ENCODE data around the gene FAM181A.
A peak's percentile ranks its signal among the peaks of the same experiment; 100 is the strongest.

Gene FAM181A

DNA sequence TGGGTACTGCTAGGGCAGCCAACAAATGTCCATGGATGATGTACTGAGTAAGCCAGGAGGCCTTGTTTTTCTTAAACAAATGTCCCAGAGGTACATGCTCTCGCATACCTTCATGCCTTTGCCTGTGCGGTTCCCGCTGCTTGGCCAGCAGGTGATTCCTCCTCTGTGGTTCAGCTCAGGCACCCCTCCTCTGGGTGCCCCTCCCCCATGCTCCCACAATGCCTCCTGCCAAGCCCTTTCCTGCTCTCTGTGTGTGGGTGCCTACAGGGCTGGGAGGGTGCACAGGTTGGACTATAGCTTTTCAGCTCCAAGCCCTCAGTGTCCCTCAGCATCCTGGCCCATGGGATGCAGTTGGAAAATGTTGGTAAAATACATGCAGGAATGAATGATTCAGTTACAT lies 25.7 kb downstream of the FAM181A start:
- peak in 1 of 2 experiments; percentile 49 for DNase-seq

DNA sequence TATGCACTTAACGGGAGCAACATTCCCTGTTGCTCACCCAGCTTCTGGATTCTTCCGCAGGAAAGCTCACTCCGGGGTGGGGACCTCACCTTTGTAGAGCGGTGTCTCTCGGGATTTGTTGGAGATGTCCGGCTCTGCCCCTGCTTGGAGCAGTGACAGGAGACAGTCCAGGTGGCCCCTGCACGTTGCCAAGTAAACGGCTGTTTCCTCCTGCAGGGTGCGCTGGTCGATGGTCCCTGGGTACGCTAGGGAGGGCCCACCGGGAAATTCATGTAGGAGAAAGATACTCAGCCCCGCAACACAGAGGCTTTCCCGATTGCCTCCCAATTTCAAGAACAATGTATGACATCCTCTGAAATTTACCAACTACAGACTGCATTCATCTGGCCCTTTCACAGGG lies 26.1 kb downstream of the FAM181A start:
- DNase-seq: no peak

DNA sequence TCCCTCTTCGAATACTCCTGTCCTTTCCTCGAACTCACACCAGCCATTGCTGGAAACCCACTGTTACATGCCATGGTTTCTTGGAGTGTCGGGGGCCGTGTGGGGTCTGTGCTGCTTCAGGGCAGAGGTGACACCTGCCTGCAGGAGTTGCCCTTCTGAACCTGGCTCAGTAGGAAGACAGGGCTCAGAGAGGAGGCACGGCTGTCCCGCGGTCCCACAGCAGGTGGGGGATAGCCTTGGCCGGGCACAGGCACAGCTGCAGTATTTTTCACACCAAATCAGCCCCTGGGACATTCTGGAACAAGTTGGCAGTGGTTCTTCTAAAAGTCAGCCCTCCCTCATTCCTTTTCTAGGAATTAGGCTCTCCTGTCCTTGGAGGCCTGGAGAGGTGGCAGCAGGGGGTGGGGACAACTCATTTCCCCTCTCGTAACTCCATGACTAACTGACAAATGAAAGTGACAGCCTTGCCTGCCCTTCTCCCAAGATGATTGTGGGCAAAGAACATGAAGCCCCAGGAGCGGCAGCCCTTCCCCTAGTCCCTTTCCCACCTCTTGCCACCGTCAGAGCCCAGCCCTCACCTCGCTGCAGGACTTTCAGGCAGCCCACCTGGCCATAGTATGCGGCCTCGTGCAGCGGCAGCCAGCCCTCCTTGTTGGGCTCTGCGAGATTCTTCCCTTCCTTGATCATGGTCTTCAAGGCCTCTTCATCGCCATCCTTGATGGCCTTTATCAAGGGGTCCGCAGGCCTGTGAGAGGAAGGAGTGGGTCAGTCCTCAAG lies 26.8 kb downstream of the FAM181A start:
- no peak for DNase-seq

DNA sequence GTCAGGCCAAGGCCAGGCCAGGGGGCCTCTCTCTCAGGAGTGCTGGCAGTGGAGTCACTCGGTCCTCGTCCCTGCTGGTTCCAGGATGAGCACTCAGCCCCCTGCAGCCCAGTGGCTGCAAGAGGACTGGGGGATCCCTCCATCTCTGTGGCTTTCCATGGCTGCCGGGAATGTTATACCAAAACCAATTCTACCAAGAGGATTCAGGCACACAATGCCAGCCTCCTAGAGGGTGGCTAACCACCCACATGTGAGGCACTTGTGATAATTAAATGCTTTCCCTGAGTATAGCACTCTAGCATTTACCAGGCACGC lies 27.3 kb downstream of the FAM181A start:
- no peak for DNase-seq

DNA sequence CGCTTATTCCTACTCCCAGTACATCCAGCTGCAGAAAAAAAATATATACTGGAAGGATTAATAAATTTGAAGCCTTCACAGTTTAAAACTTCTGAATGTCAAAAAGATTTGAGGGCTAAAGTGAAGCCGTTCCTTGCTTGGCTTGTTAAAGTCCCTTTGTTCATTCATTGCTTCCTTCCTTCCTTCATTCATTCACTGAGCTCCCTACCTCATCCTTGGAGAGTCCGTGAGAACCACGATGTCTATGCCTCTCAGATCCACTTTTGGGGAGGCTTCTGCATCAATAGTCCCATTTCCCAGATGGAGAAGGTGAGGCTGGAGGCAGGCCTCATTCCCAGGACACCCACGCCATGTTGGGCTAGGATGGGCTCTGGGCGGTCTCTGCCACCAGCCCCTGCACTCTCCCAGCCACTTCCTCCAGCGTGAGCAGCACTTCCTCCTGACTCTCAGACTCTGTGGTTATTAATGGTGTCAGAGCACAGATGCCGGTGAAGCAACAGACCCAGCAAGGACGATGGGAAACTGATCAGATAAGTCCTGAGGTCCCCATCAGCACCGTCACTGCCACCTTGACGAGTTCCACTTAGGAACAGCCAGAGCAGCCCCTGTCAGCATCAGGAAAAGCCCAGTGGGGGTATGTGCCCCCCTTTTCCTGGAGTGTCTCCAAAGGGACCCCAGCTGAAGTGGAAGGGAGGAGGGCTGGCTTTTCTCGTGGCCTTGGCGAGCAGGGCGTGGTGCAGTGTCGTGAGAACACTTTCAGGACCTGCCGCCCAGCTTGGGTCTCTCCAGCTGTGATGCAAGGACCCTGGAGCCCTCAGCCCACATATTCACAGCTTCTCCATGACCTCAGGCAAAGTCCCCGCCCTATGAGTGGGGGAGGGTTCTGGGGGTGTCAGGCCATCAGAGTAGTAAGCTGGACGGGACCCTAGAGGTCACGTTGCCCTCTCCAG lies 28.0 kb downstream of the FAM181A start:
- no peak for DNase-seq

DNA sequence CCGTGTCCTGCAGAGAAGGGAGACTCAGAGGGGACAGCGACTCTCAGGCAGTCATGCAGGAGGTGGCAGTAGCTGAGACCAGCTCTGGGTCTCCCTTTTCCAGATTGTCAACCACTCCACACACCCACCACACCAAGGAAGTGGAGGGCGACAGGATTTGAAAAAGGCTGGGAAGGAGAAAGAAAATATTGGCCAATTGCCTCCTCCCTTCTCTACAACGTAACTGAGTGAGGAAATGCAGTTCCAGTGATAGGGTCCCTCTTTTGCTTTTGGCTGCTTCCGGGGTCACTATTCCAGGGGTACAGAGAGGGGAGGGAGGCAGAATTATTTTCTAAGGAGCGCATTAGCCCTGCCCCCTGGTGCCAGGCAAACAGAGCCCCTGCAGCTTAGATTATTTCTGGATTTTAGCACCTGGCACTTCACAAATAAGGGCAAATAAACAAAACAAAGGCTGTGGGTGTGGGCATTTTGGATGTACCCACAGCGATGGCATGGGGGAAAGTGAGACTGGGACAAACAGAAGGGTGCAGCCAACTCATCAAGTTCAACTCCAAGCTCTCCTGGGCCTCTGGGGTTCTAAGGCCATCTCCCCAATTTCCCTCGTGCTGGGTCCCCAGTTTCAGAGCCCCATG lies 28.8 kb downstream of the FAM181A start:
- no peak for DNase-seq

- DNase-seq: no peak
Measured at GRCh38 chr14:93956514-93957332, 29.6 kb downstream of the FAM181A start.

- DNase-seq: no peak
Measured at GRCh38 chr14:93957333-93957710, 30.2 kb downstream of the FAM181A start.

- DNase-seq: no peak
Measured at GRCh38 chr14:93957751-93958566, 30.8 kb downstream of the FAM181A start.

DNA sequence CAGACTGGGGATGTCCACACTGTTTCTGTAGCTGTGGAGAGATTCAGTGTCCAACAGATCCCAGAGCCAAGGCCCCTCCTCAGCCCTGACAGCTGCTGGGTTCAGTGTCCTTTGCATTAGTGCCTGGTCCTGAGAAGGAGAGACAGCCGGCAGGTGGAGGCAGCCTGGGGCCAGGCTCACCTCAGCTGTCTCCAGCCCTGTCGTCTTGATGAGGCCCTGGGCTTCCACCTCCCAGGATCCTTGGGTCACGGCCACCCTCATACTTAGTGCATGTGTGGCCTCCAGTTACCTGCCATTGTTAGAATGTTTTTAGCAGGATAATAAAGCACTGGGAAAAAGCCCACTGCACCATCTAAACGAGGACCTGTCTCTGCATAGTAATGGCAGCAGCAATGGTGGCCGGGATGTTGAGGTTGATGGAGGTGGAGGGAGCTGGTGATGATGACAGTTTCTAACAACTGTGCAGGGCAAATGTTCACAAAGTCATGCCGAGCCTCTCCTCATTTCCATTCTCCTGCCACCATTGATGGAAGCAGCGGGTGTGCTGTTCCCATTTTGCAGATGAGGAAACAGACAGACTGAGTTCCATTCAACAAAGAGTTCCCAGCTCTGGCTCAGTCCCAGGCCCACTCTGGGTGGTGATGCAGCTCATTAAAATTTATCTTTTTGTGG lies 31.6 kb downstream of the FAM181A start:
- DNase-seq: no peak

- no peak for DNase-seq
Measured at GRCh38 chr14:93959239-93960107, 32.3 kb downstream of the FAM181A start.

- no peak for DNase-seq
Measured at GRCh38 chr14:93960108-93960475, 32.9 kb downstream of the FAM181A start.

- no peak for DNase-seq
Measured at GRCh38 chr14:93960774-93961438, 33.8 kb downstream of the FAM181A start.

GRCh38 chr14:93961620-93962019 lies 34.5 kb downstream of the FAM181A start:
- no peak for DNase-seq

DNA sequence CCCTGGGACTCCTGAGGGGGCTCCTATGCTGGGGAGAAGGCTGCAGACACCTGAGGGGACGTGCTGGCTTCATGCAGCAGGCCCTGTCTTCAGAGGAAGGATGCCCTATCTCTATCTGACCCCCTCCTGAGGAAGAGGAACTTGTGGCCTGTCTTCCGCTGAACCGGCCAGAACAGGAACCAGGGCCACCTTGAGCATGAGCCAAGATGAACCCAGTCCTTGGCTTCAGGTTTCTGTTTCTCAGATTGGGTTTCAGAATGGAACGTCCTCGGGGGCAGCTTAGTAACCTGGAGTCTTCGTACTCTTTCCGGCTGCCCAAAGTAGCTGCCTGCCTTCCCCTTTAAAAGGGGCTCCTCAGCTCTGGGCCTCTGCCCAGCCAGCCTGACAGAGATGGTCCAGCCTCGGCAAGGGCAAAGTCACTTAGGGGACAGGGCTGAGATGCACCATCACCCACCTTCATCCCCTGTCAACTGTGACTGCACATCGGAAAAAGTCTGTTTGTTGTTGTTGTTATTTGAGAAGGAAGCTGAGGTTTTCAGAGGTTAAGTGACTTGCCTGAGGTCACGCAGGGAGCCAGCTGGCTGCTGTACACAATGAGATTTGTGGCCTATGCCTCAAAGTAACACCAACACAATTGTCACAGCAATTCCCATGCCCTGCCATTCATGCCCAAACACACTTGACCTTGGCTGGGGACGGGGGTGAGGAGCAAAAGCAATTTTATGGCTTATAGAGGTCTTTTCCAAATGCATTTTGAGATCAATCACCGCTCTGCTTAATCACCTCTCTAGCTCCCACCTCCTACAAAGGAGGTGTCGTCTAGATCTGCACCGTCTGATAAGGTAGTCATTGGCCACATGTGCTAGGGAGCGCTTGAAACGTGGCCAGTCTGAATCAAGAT lies 35.8 kb downstream of the FAM181A start:
- DNase-seq: no peak

DNA sequence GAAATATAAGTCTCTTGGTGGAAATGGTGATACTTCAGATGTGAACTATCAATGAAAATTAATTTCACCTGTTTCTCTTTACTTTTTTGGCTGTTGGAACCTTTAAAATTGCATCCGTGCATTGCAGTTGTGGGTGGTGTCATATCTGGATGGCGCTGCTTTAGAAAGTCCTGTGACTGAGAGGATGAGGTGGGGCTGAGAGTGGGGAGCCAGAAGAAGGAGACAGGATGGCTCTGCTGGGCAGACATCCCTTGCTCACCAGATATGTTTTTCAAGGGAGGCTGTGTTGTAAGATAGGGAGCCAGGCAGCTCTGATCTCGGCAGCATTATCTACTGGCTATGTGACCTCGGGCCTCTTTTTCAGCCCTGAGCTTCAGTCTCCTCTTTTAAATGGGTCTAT lies 36.5 kb downstream of the FAM181A start:
- DNase-seq: no peak

DNA sequence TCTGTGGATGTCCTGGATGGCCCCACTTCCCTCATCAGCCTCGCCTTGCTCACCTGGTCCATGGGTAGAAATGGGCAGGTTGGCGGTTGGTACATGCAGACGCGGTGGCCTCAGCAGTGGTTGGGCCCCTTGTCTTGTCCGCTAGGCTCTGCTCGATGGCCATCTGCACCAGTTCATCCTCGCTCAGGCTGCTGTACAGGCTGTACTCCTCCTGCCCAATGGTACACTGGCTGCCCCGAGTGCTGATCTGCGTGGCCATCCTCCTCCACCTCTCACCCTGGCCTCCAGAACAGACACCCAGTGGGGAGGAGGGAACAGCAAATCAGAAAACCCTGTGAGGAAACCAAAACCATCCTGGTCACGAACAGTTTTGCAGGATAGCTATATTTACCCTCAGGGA lies 37.1 kb downstream of the FAM181A start:
- no peak for DNase-seq

DNA sequence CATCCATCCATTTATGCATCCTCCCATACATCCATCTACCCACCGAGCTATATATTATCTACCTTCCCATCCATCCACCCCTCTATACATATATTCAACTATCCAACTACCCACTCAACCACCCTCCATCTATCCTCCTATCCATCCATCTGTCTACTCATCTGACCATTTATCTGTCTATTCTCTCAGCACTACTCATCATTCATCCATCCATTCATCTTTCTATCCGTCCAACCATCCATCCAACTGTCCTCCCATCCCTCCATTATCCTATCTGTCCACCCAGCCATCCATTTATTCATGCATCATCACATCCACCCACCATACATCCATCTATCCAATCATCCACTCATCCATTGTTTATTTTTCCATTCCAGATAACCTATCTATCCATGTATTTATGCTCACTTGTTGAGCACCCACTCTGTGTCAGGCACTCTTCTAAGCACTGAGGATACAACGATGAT lies 37.7 kb downstream of the FAM181A start:
- no peak for DNase-seq

Data from NCI-H526 (cell line).